ENCODE measurements around the gene KCNMB1.

DNA sequence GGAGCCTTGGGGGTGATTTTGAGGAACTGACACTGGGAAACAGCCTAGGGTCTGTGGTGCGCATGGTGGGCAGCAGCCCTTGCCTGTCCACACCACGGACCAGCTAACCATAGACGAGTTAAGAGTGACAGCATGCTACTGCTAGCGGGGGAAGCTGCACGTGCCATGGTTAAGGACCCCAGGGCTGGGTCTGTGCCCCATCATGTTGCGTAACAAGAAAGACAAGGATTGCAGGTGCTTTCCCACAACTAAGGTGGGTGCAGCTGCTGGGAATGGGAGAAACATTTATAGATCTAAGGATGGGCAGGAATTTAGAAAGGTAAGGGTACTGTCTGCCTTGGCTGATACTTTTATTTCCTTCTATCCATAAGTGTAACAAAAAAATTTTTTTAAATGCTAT, 17.9 kb upstream of the KCNMB1 start:
- TF ChIP-seq, protein P1, sequence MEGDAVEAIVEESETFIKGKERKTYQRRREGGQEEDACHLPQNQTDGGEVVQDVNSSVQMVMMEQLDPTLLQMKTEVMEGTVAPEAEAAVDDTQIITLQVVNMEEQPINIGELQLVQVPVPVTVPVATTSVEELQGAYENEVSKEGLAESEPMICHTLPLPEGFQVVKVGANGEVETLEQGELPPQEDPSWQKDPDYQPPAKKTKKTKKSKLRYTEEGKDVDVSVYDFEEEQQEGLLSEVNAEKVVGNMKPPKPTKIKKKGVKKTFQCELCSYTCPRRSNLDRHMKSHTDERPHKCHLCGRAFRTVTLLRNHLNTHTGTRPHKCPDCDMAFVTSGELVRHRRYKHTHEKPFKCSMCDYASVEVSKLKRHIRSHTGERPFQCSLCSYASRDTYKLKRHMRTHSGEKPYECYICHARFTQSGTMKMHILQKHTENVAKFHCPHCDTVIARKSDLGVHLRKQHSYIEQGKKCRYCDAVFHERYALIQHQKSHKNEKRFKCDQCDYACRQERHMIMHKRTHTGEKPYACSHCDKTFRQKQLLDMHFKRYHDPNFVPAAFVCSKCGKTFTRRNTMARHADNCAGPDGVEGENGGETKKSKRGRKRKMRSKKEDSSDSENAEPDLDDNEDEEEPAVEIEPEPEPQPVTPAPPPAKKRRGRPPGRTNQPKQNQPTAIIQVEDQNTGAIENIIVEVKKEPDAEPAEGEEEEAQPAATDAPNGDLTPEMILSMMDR (IDR thresholded peaks at IDR 0.05 in 4 of 5, conservative IDR thresholded peaks at IDR 0.05 in 1 of 5), result no peak
- TF ChIP-seq POLR2A (IDR thresholded peaks at IDR 0.05), result no peak
